ENCODE results near the gene FZD4.
"Not testable (repeated sequence)": the region's sequence is repeated elsewhere in the genome, so short reads cannot be mapped to it uniquely, and the experiment has no call there.

The FZD4 gene

DNA sequence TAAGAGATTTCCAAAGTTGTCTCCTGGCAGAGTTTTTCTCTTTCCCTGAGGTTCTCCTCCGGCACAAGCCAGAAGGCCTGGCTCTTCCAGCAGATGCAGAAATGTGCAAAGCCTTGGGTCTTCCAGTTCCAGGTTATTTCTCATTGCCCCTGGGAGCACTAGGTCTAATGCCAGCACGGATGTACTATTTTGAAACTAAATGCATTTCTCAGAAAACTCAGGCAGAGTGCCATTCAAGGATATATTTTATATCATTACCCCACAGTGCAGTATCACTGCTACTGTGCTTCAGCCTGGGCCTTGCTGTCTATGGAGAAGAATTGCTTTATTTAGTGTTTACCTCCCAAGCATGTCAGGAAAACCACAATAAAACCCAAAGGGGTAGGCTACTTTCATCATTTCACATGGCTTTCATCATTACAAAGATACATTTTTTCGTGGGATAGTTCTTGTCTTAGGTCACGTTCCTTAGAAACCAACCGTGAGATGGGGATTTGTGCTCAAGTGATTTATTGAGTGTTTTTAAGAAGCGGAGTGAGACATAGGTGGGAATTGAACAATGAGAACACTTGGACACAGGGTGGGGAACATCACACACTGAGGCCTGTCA, 22.4 kb upstream of the FZD4 start:
- in situ Hi-C loops (cut with MboI; ENCODE audit: low sequenced_read_pairs, unreplicated experiment), result no loop called here
- TF ChIP-seq, protein P1, sequence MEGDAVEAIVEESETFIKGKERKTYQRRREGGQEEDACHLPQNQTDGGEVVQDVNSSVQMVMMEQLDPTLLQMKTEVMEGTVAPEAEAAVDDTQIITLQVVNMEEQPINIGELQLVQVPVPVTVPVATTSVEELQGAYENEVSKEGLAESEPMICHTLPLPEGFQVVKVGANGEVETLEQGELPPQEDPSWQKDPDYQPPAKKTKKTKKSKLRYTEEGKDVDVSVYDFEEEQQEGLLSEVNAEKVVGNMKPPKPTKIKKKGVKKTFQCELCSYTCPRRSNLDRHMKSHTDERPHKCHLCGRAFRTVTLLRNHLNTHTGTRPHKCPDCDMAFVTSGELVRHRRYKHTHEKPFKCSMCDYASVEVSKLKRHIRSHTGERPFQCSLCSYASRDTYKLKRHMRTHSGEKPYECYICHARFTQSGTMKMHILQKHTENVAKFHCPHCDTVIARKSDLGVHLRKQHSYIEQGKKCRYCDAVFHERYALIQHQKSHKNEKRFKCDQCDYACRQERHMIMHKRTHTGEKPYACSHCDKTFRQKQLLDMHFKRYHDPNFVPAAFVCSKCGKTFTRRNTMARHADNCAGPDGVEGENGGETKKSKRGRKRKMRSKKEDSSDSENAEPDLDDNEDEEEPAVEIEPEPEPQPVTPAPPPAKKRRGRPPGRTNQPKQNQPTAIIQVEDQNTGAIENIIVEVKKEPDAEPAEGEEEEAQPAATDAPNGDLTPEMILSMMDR (IDR thresholded peaks at IDR 0.05; ENCODE audit: borderline replicate concordance, control extremely low read depth, extremely low read depth, insufficient read depth, missing control alignments), result no peak
- DNase-seq (ENCODE audit: low spot score), result no peak

DNA sequence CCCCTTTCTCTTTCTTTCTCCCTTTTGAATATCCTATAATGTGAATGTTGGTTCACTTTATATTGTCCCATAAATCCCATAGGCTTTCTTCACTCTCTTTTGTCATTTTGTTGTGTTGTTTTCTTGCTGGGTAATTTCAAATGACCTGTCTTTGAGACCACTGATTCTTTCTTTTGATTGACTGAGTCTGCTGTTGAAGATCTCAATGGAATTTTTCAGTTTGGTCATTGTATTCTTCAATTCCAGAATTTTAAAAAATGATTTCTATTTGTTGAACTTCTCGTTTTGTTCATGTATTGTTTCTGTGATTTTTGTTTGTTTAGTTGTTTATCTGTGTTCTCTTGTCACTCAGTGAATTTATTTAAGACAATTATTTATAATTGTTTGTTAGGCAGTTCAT, 17.5 kb upstream of the FZD4 start:
- TF ChIP-seq, protein P1 (IDR thresholded peaks at IDR 0.05; ENCODE audit: borderline replicate concordance, control extremely low read depth, extremely low read depth, insufficient read depth, missing control alignments), result no peak
- in situ Hi-C loops (cut with MboI; ENCODE audit: low sequenced_read_pairs, unreplicated experiment), result no loop called here
- DNase-seq (ENCODE audit: low spot score), result no peak

DNA sequence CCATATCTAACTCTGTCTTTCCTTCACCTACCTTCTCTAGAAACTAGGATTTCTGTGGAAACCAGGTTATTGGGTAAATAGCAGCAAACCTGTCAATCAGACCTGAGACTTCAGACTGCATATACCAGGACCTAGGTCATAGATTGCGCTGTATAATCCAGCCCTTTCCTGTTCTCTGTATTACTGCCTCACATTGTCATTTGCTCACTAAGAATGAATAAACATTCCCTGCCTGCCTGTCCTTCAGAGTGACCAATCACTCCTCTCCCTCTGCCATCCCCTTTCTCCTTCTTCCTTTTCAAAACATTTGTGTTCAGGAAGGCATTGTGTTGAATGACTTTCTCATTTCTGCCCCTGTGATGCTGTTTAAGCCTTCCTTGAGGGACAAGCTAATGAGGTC, 14.1 kb upstream of the FZD4 start:
- in situ Hi-C loops (cut with MboI; ENCODE audit: low sequenced_read_pairs, unreplicated experiment), result no loop called here
- TF ChIP-seq, protein P1 (IDR thresholded peaks at IDR 0.05; ENCODE audit: borderline replicate concordance, control extremely low read depth, extremely low read depth, insufficient read depth, missing control alignments), result no peak
- DNase-seq (ENCODE audit: low spot score), result no peak

DNA sequence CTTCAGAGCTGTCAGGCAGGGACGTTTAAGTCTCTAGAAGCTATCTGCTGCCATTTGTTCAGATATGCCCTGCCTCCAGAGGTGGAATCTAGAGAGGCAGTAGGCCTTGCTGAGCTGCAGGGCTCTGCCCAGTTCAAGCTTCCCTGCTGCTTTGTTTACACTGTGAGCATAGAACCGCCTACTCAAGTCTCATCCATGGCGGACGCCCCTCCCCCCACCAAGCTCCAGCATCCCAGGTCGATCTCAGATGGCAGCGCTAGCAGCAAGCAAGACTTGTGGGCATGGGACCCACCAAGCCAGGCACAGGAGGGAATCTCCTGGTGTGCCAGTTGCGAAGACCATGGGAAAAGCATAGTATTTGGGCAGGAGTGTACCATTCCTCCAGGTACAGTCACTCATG, 12.4 kb upstream of the FZD4 start:
- in situ Hi-C loops (cut with MboI; ENCODE audit: low sequenced_read_pairs, unreplicated experiment); DNase-seq (ENCODE audit: low spot score): not testable (repeated sequence)

DNA sequence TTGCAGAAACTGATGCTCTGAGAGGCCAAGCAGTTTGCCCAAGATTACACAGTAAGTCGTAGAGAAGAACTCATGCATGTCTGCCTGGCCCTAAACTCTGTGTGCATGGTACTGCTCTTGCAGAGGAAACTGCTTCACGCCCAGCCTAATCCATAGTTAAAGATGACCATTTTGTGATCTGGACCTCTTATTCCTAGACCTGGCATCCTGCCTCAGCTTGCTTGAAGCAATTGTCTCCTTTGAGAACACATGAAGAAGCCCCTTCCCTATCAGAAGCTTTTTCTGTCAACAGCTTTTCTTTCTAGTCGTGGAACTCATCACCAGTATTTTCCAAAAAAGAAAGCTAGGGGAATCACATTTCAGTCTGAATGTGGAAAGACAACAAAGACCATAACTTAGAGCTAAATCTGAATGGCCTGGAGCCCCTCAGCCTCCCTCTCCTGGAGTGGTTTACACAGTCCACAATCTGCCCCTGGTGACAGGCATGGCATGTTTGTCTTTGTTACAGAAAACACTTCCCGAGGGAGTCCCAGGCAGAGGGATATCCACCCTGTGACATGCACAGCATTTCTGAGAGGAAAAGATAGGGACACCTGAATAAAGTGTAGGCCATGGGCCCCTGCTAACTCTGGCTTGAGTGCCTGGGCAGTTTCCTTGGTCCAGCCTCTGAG, 2.9 kb upstream of the FZD4 start:
- in situ Hi-C loops (cut with MboI; ENCODE audit: low sequenced_read_pairs, unreplicated experiment), result no loop called here
- TF ChIP-seq, protein P1 (IDR thresholded peaks at IDR 0.05; ENCODE audit: borderline replicate concordance, control extremely low read depth, extremely low read depth, insufficient read depth, missing control alignments), result no peak
- DNase-seq (ENCODE audit: low spot score), result no peak

DNA sequence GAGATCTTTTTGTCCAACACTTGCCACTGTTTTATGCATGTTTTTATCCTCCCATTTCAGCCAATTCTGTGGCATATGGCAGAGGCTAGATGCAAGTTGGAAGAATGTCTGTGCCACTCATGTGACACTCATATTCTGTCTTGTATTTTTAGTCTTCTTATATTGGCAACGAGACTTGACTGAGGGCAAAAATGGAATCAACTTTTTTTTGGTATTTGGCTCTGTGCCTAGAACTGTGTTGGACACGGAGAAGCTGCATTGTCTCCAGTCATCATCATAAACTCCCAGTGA, 1.7 kb upstream of the FZD4 start:
- in situ Hi-C loops (cut with MboI; ENCODE audit: low sequenced_read_pairs, unreplicated experiment), result no loop called here
- DNase-seq (ENCODE audit: low spot score), result no peak
- TF ChIP-seq, protein P1 (IDR thresholded peaks at IDR 0.05; ENCODE audit: borderline replicate concordance, control extremely low read depth, extremely low read depth, insufficient read depth, missing control alignments), result no peak

DNA sequence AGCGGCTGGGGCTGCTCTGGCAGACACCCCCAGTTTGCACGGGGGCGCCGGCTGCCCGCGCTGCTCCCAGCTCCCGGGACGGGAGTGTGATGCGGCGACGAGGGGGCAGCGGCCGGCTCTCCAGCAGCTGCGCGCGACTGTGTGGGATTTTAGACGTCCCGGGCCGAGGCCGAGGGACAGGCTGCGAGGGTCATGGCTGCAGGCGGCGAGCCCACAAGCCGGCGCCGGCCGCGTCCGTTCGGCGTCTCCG, 159 bp downstream of the FZD4 start:
- in situ Hi-C loops (cut with MboI; ENCODE audit: low sequenced_read_pairs, unreplicated experiment), result no loop called here
- TF ChIP-seq, protein P1 (IDR thresholded peaks at IDR 0.05; ENCODE audit: borderline replicate concordance, control extremely low read depth, extremely low read depth, insufficient read depth, missing control alignments), result no peak
- DNase-seq (ENCODE audit: low spot score), result no peak
